DOHH2 (cell line): ENCODE measurements around the gene NOXA1.

Experiments
- EZH2phosphoT487 ChIP-seq: fragments of 200-600 bp; sonication (generic); IDR thresholded peaks from 2 replicates; pipeline ENCODE4 v1.6.1; 2017; ENCODE audit warnings: borderline replicate concordance, mild to moderate bottlenecking, antibody characterized with exemption, low read length, moderate library complexity, mixed read lengths
- TF ChIP-seq, protein P1 (sequence below): fragments of 200-600 bp; sonication (generic); IDR thresholded peaks from one replicate; pipeline ENCODE4 v1.5.1; 2014; ENCODE audit warnings: antibody characterized with exemption, mild to moderate bottlenecking, low read depth, low read length; ENCODE audit not compliant: poor library complexity, severe bottlenecking

- TF ChIP-seq, protein P1, sequence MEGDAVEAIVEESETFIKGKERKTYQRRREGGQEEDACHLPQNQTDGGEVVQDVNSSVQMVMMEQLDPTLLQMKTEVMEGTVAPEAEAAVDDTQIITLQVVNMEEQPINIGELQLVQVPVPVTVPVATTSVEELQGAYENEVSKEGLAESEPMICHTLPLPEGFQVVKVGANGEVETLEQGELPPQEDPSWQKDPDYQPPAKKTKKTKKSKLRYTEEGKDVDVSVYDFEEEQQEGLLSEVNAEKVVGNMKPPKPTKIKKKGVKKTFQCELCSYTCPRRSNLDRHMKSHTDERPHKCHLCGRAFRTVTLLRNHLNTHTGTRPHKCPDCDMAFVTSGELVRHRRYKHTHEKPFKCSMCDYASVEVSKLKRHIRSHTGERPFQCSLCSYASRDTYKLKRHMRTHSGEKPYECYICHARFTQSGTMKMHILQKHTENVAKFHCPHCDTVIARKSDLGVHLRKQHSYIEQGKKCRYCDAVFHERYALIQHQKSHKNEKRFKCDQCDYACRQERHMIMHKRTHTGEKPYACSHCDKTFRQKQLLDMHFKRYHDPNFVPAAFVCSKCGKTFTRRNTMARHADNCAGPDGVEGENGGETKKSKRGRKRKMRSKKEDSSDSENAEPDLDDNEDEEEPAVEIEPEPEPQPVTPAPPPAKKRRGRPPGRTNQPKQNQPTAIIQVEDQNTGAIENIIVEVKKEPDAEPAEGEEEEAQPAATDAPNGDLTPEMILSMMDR, result no peak
- TF ChIP-seq EZH2phosphoT487, result no peak
Observed at GRCh38 chr9:137455359-137455991, 32.3 kb downstream of the NOXA1 start.
